Stimulated activated CD4-positive, alpha-beta T cell treated with anti-CD3 and anti-CD28 coated beads, Interleukin-4, amount 100 ng/mL, for 4 hours (primary cell): ENCODE results near the gene SYNC.
A peak's percentile ranks its signal among the peaks of the same experiment; 100 is the strongest.
"Not testable (repeated sequence)": the region's sequence is repeated elsewhere in the genome, so short reads cannot be mapped to it uniquely, and the experiment has no call there.

Experiments
- DNase-seq, 2 experiments: peaks; one replicate each; pipeline ENCODE4 v3.0.0-alpha.2; 2020

The SYNC gene

GRCh38 chr1:32693455-32694174, 9.0 kb downstream of the SYNC start:
- DNase-seq: no peak

- no peak for DNase-seq
Measured at GRCh38 chr1:32686387-32686786, 16.2 kb downstream of the SYNC start.

DNA sequence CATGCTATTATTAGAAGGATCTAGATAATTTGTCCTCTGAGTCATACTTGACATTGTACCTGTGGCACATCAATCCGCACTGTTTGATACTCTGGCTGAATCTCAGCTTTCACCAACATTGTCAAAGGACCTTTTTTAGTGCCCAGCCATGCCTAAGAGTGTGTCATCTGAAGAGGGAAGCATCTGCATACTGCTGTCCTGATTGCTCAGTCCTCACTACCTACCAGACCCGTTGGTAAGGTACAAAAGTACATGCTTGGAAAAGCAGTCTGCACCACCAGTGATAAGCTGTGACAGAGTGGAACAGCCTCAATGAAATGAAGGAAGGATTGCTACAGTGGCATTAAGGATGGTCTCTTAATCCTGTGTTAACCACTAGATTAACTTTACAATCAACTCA, 17.1 kb downstream of the SYNC start:
- DNase-seq: no peak

DNA sequence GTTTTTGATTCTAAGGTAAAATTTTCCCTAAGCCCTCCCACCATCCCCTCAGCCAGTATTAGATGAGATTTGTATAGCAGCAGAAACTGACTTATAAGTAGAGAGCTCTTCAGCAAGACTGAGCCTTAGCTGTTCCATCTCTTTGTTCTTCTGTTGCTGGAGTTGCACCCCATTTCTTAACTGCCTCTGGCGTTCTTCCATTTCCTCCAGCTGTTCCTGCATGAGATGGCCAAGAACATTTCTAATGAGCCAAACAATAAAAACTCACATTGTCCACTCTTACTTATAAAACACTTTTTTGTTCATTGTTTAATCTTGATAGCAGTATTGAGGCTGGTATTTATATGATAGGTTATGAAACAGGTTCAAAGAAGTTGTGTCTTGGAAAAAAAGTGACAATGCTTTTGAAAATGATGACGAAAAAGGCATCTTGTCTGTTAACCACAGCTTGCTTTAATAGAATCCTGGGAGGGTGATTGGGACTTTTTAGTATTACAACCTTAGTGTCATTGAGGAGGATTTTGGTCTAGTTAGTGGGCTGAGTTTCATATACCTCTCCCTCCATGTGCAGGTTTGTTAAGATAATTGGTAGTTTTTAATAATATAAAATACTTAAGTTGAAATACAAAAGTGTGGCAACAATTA, 18.3 kb downstream of the SYNC start:
- DNase-seq: no peak

DNA sequence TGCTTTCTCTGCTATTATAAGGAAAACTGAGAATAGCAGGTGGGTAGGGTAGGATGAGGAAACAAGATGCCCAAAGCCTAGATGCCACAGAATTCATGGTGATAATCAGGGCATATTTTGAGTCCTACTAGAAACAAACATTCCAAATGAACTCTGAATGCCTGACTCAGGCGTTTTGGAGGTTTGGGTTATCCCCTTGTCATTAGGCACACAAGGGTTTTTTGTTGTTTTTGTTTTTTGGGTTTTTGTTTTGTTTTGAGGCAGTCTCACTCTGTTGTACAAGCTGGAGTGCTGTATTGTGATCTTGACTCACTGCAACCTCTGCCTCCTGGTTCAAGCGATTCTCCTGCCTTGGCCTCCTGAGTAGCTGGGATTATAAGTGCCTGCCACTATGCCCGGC, 19.2 kb downstream of the SYNC start:
- DNase-seq: no peak

DNA sequence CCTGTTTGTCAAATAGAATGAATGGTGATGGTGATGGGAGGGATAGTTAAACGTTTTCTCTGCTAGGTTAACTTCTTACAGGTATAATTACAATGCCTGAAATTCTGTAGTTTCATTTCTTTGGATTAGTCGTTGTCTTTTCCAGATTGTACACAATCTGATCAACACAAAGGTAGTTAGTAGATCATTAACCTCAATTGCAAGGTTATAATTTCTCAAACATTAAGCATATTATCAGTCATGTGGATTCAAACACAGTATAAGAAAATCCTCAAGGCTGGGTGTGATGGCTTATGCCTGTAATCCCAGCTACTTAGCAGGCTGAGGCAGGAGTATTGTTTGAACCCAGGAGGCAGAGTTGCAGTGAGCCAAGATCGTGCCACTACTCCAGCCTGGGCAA, 20.6 kb downstream of the SYNC start:
- DNase-seq: no peak

- DNase-seq: no peak
Measured at GRCh38 chr1:32681509-32681908, 21.1 kb downstream of the SYNC start.

DNA sequence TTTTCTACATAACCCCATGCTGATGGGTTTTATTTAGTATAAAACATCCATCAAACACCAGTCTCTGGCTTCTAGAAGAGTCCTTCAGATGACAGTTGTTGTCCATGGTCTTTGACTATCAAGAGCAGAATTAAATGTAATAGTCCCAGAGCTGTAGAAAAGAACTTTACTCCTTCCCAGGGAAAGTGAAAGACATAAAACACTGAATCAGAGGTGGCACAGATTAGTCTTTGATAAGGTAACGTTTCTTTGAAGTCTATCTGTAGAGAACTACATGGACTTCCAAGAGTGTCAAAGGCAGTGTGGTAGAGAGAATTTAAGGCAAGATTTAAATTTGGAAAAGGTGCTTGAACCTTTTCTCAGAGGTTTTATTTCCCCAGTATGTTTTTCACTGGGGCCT, 21.9 kb downstream of the SYNC start:
- no peak for DNase-seq

DNA sequence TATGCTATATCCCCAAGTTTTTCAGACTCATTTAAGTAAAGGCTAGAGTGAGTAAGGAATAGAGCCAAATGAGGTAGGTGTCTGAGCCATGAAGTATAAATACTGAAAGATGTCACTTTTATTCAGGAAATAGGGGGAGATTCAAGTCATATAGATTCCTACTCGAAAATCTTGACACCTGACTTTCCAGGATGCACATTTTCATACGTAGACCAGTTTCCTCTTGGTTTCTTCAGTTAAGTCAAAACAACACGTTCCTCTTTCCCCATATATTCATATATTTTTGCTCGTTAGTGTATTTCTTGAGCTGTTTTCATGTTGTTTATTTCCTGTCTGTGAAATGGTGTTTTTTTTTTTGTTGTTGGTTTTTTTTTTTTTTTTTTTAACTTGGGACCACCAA, 22.6 kb downstream of the SYNC start:
- not testable (repeated sequence) for DNase-seq

DNA sequence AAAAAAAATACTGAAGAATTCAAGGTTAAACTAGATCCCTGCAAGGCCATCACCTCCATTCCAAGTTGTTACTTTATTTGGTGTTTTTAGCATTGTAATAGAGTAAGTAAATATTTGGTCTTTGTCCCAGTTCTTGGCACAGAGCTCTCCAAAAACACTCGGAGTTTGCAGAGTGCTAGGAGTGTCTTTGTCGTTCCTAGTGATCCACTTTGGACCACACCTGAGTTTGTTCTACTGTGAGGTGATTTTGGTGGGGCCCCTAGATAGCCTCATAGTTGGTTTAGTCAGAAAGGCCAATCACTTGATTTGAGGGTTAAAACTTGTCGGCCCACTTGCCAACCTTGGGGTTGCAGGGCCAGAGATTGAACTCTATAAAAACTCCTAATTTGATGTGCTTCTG, 25.6 kb downstream of the SYNC start:
- no peak for DNase-seq

DNA sequence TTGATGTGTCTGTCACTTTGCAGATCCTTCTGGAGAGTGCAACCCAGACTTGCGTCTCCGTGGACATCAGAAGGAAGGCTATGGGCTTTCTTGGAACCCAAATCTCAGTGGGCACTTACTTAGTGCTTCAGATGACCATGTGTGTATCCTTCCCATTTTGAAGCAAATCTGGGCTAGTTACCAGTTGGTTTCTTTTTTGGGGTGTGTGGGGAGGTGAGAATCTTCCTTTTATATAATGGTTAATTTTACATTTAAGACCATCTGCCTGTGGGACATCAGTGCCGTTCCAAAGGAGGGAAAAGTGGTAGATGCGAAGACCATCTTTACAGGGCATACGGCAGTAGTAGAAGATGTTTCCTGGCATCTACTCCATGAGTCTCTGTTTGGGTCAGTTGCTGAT, 33.9 kb downstream of the SYNC start:
- DNase-seq: not testable (repeated sequence)

GRCh38 chr1:32666901-32667566, 35.5 kb downstream of the SYNC start:
- no peak for DNase-seq

DNA sequence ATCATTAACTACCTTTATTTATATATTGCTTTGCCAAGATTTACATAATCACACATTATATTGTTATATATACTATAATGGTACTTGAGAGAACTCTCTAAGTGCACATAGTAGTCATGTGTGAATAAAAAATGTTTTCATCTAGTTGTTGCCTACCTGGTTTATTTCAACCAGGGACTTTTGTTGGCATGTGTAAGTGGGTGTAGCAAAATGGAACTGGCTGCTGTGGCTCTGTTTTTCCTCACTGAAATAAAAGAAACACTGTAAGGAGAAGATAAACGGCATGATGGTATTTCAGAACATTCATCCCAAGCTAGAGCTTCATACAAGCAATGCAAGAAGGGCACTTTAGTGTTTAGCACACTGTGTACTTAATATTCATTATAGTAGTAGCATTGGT, 36.7 kb downstream of the SYNC start:
- no peak for DNase-seq

DNA sequence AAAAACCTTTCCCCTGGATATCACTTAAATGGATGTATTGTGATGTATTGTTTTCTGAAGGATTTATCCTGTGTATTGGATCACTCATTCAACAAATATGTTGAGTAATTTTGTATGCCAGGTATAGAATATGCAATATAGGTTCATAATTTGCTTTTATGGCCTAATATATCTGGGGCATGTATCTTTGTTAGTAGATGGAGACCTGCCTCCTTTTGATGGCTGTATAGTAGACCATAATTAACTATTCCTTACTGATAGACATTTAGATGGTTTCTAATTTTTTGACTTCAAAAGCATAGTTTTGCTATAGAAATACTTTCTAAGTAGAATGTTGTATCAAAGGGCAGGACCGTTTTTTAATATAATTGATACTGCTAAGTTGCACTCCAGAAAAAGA, 43.0 kb downstream of the SYNC start:
- no peak for DNase-seq

- DNase-seq: no peak
Measured at GRCh38 chr1:32652244-32652962, 50.2 kb downstream of the SYNC start.

GRCh38 chr1:32651461-32652073, 51.0 kb downstream of the SYNC start:
- DNase-seq: no peak

DNA sequence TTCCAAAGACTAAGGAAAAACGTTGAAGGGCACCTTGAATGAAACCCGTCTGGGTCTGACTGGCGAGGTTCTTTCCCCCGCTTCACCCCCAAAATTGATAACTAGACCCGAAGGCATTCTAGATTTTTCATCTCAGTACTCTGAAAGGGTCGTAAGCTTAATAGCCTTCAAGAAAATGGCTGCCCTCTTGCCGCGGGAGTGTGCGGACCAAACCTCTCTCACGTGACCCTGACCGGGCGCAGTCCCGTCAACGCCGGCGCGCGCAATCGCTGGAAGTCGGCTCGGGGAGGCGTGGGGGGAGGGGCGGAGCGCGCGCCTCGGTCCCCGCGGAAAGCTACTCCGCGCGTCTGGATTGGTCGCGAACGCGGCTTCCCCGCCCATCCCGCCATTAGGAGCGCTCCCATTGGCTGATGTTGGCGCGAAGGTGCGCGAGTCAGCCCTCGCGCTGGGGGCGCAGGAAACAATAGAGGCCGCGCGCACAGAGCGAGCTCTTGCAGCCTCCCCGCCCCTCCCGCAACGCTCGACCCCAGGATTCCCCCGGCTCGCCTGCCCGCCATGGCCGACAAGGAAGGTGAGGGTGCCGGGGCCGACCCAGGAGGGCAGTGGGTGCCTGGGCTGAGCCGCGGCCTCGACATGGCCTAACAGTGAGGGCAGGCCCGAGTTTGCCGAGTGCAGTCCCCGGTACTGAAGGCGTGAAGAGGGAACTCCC, 51.7 kb downstream of the SYNC start, which contains the start of gene RBBP4:
Gene RBBP4 (plus strand): TSS at position 457 of the 709 bp plus-strand sequence. CDS start 99 bp downstream, at position 556.
- DNase-seq: peak; percentile 98 to 99

DNA sequence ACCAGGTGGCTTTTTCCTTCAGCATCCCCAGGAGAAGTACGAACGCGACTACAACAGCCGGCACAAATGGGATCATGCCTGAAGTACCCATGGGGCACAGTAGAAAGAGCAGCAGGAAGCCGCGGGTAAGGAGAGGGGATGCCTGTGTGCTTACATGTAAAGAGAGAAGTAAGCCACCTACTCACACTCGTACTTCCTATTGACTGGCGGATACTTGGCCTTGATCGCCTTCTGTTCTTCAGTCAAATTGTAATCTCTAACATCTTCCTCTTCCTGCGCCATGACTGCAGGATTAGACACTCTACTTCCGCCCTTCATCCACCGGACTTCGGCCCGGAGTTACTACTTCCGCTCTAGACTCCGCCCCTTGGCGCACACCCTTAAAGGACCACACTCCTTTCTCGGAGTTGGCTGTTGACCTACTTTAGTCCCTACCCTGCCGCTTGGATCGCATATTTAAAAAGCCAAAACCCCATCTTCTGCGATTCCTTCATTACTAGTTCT, 52.3 kb downstream of the SYNC start, which contains the start of gene ZBTB8OS:
Gene ZBTB8OS (minus strand): TSS at position 303 of the 504 bp plus-strand sequence. CDS start 21 bp downstream, at position 282.
- peak; percentile 78 to 85 for DNase-seq

GRCh38 chr1:32647308-32648134, 55.0 kb downstream of the SYNC start:
- DNase-seq: peak; percentile 13 to 24

- DNase-seq: no peak
Measured at GRCh38 chr1:32644426-32644825, 58.1 kb downstream of the SYNC start.

- not testable (repeated sequence) for DNase-seq
Measured at GRCh38 chr1:32642292-32642827, 60.2 kb downstream of the SYNC start.
